ENCODE results near the gene ZBTB5. TPM values are rescaled to one million over a fixed set of nuclear protein-coding genes. Genes with fewer than 3 reads are reported as not detected.
A peak's percentile ranks its signal among the peaks of the same experiment; 100 is the strongest.

The ZBTB5 gene
- total RNA-seq, 1 experiment from 2014 or later, result 30.6 TPM

DNA sequence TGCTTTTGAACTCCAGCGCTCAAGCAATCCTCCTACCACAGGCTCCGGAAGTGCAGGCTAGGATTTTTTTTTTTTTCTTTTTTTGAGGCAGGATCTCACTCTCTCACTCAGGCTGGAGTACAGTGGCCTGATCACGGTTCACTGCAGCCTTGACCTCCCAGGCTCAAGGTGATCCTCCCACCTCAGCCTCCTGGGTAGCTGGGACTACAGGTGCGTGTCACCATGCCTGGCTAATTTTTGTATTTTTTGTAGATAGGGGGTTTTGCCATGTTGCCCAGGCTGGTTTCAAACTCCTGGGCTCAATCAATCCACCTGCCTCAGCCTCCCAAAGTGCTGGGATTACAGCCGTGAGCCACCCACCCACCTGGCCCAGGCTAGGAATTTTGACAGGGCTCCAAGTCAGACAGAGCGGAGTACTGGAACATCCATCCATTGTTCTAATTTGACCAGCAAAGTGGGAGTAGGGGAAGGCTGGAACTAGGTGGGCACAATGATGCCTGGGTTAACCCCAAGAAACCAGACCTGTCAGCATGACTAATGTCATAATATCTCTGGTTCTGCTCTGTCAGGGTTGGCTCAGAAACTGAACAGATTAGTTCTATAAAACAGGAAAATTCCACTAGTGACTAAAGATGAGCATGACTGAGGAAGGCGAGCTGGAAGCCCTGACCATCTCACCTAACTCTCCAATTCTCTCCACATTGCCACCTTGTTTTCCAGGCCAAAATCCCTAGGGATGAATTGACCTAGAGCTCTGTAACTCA lies 9.2 kb downstream of the ZBTB5 start:
- no TSS peak for BruUV-seq (replicated peaks)
- CTCF ChIA-PET, result no interaction called here
- intact Hi-C loops (cut with micrococcal nuclease; ENCODE audit: unreplicated experiment), result no loop called here
- no peaks in the 10 kb centered on the region for H3K27me3 ChIP-seq (ENCODE audit: control insufficient read depth, insufficient read depth, low read length)
- H3K4me1 ChIP-seq (ENCODE audit: control insufficient read depth, insufficient read depth, low read length), result peaks cover 35% of the 10 kb centered on the region
- POLR2A ChIA-PET, result interaction anchor here (0.6 to 1.0 kb wide), 2 partner anchors 9 to 56 kb away, joined by 3 to 7 read pairs; partner anchors contain the start of gene ZBTB5
- ATAC-seq (no peak), DNase-seq (ENCODE audit: low read depth, low spot score) (no peak)
- H3K9me3 ChIP-seq (ENCODE audit: control insufficient read depth, insufficient read depth, low read depth, low read length), result no peaks in the 10 kb centered on the region
- in situ Hi-C loops (cut with HindIII; ENCODE audit: low pct_unique_long_range_greater_than_20kb, low sequenced_read_pairs), result no loop called here
- H3K4me3 ChIP-seq (ENCODE audit: low read depth in 2 of 2, low read length in 2 of 2), result no peak overlapping the region
- no peak overlapping the region for H3K27ac ChIP-seq (ENCODE audit: low read length)
- H3K36me3 ChIP-seq (ENCODE audit: control insufficient read depth, insufficient read depth, low read length), result peaks cover 2% of the 10 kb centered on the region; the same call in 1 of the 2 replicates
- no peak for TF ChIP-seq POLR2AphosphoS5 (IDR thresholded peaks at IDR 0.05; ENCODE audit: low read depth, low read length)
- TF ChIP-seq SIN3A (IDR thresholded peaks at IDR 0.05; ENCODE audit: borderline replicate concordance, insufficient read depth, low read depth, low read length), result no peak
- TF ChIP-seq TCF7L2 (IDR thresholded peaks at IDR 0.05; ENCODE audit: low read depth, low read length), result no peak
- TF ChIP-seq, protein P1, sequence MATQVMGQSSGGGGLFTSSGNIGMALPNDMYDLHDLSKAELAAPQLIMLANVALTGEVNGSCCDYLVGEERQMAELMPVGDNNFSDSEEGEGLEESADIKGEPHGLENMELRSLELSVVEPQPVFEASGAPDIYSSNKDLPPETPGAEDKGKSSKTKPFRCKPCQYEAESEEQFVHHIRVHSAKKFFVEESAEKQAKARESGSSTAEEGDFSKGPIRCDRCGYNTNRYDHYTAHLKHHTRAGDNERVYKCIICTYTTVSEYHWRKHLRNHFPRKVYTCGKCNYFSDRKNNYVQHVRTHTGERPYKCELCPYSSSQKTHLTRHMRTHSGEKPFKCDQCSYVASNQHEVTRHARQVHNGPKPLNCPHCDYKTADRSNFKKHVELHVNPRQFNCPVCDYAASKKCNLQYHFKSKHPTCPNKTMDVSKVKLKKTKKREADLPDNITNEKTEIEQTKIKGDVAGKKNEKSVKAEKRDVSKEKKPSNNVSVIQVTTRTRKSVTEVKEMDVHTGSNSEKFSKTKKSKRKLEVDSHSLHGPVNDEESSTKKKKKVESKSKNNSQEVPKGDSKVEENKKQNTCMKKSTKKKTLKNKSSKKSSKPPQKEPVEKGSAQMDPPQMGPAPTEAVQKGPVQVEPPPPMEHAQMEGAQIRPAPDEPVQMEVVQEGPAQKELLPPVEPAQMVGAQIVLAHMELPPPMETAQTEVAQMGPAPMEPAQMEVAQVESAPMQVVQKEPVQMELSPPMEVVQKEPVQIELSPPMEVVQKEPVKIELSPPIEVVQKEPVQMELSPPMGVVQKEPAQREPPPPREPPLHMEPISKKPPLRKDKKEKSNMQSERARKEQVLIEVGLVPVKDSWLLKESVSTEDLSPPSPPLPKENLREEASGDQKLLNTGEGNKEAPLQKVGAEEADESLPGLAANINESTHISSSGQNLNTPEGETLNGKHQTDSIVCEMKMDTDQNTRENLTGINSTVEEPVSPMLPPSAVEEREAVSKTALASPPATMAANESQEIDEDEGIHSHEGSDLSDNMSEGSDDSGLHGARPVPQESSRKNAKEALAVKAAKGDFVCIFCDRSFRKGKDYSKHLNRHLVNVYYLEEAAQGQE (IDR thresholded peaks at IDR 0.05; ENCODE audit: insufficient read depth in 1 of 2, low read depth in 2 of 2, low read length in 1 of 2), result no peak
- TF ChIP-seq, protein P2, sequence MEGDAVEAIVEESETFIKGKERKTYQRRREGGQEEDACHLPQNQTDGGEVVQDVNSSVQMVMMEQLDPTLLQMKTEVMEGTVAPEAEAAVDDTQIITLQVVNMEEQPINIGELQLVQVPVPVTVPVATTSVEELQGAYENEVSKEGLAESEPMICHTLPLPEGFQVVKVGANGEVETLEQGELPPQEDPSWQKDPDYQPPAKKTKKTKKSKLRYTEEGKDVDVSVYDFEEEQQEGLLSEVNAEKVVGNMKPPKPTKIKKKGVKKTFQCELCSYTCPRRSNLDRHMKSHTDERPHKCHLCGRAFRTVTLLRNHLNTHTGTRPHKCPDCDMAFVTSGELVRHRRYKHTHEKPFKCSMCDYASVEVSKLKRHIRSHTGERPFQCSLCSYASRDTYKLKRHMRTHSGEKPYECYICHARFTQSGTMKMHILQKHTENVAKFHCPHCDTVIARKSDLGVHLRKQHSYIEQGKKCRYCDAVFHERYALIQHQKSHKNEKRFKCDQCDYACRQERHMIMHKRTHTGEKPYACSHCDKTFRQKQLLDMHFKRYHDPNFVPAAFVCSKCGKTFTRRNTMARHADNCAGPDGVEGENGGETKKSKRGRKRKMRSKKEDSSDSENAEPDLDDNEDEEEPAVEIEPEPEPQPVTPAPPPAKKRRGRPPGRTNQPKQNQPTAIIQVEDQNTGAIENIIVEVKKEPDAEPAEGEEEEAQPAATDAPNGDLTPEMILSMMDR (IDR thresholded peaks at IDR 0.05), result no peak

DNA sequence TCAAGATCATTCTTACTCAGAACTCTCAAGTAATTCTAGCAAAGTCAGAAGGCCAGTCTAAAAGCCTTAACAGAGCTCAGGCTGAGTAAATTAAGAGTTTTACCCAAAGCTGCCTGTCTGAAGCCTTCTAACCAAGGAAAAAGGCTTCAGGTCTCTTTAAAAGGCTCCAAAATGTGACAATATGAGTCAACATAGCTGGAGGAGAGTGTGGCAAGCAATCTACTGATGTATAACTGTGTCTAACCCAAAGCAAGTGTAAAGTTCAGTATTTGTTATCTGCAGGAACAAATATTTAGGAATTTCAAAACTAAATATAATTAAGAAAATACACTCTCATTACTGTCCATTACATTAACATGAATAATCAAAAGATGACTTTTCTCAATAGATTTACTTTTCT lies 11.0 kb downstream of the ZBTB5 start:
- Histone ChIP-seq H3K27ac (ENCODE audit: low read length) (peak overlapping the region; percentile 12; the same call in 1 of the 2 replicates), H3K36me3 (ENCODE audit: control insufficient read depth, insufficient read depth, low read length) (peaks cover 2% of the 10 kb centered on the region; the same call in 1 of the 2 replicates), H3K4me3 (ENCODE audit: low read depth in 2 of 2, low read length in 2 of 2) (no peak overlapping the region), H3K4me1 (ENCODE audit: control insufficient read depth, insufficient read depth, low read length) (peaks cover 33% of the 10 kb centered on the region), H3K27me3 (ENCODE audit: control insufficient read depth, insufficient read depth, low read length) (no peaks in the 10 kb centered on the region), H3K9me3 (ENCODE audit: control insufficient read depth, insufficient read depth, low read depth, low read length) (no peaks in the 10 kb centered on the region)
- DNase-seq (ENCODE audit: low read depth, low spot score), result no peak
- intact Hi-C loops (cut with micrococcal nuclease; ENCODE audit: unreplicated experiment) (no loop called here), in situ Hi-C loops (cut with HindIII; ENCODE audit: low pct_unique_long_range_greater_than_20kb, low sequenced_read_pairs) (no loop called here)
- no peak for ATAC-seq
- ChIA-PET CTCF (no interaction called here), POLR2A (no interaction called here)
- TF ChIP-seq SIN3A (IDR thresholded peaks at IDR 0.05; ENCODE audit: borderline replicate concordance, insufficient read depth, low read depth, low read length), result no peak
- TF ChIP-seq POLR2AphosphoS5 (IDR thresholded peaks at IDR 0.05; ENCODE audit: low read depth, low read length), result no peak
- TF ChIP-seq, protein P2 (IDR thresholded peaks at IDR 0.05), result no peak
- no peak for TF ChIP-seq TCF7L2 (IDR thresholded peaks at IDR 0.05; ENCODE audit: low read depth, low read length)
- TF ChIP-seq, protein P1 (IDR thresholded peaks at IDR 0.05; ENCODE audit: insufficient read depth in 1 of 2, low read depth in 2 of 2, low read length in 1 of 2), result no peak
- BruUV-seq (replicated peaks), result TSS peak; percentile 2
